22Rv1 (cell line): Measurements from ENCODE around the gene CNPY1.

Experiments
- H3K27ac ChIP-seq: fragments of 450-650 bp; 2 replicates; pipeline ENCODE4 v1.5.1; 2017
- CTCF ChIP-seq: fragments of 450-650 bp; IDR thresholded peaks from 2 replicates; pipeline ENCODE4 v1.5.1; 2017; ENCODE audit warnings: mild to moderate bottlenecking
- ZFX ChIP-seq: fragments of 450-650 bp; IDR thresholded peaks from 2 replicates; pipeline ENCODE4 v1.6.1; 2017; ENCODE audit warnings: antibody characterized with exemption, borderline replicate concordance

Gene CNPY1

GRCh38 chr7:155541986-155542675 lies 4.2 kb downstream of the CNPY1 start:
- TF ChIP-seq ZFX = no peak
- TF ChIP-seq CTCF = no peak
- H3K27ac ChIP-seq = no peak overlapping the region

GRCh38 chr7:155540553-155540952 lies 5.8 kb downstream of the CNPY1 start:
- no peak for TF ChIP-seq CTCF
- H3K27ac ChIP-seq = no peak overlapping the region

GRCh38 chr7:155538293-155538692 lies 8.1 kb downstream of the CNPY1 start:
- H3K27ac ChIP-seq = no peak overlapping the region
- TF ChIP-seq ZFX = no peak
- TF ChIP-seq CTCF = no peak

GRCh38 chr7:155536451-155536850 lies 9.9 kb downstream of the CNPY1 start:
- TF ChIP-seq ZFX (no peak), CTCF (no peak)
- no peak overlapping the region for H3K27ac ChIP-seq

GRCh38 chr7:155534691-155535090 lies 11.7 kb downstream of the CNPY1 start:
- TF ChIP-seq CTCF (no peak), ZFX (no peak)
- no peak overlapping the region for H3K27ac ChIP-seq

- TF ChIP-seq CTCF = peak; percentile 63
- no peak for TF ChIP-seq ZFX
- no peak overlapping the region for H3K27ac ChIP-seq
These were observed 12.3 kb downstream of the CNPY1 start for GRCh38 chr7:155533827-155534690.

- TF ChIP-seq CTCF (no peak), ZFX (no peak)
- H3K27ac ChIP-seq = no peak overlapping the region
These were observed 13.1 kb downstream of the CNPY1 start for GRCh38 chr7:155533120-155533826.
